ENCODE measurements around the gene LYST. TPM values are rescaled to one million over a fixed set of nuclear protein-coding genes. Genes with fewer than 3 reads are reported as not detected.

The LYST gene
- total RNA-seq, 4 donors from 2014 or later = 12.3 to 36.6 (median 21.0) TPM

- Histone ChIP-seq H3K4me3 (no peak overlapping the region), H3K9me3 (no peaks in the 10 kb centered on the region), H3K27ac (no peak overlapping the region), H3K36me3 (no peaks in the 10 kb centered on the region), H3K27me3 (peaks cover 0 to 53% (median 4%) of the 10 kb centered on the region in 4 donors), H3K4me1 (peaks cover 6 to 31% (median 9%) of the 10 kb centered on the region in 3 donors)
- TF ChIP-seq POLR2A (IDR thresholded peaks at IDR 0.05) (no peak), CTCF (IDR thresholded peaks at IDR 0.05) (no peak)
- 92% methylated on average over 19 to 21 of the region's 23 CpGs for WGBS, 2 donors
- DNase-seq = no peak
- intact Hi-C loops (cut with DNase I) = no loop called here
These were observed 222.6 kb downstream of the LYST start for GRCh38 chr1:235643837-235644692.

GRCh38 chr1:235642943-235643371 lies 223.7 kb downstream of the LYST start:
- peaks cover 0 to 19% (median 2%) of the 10 kb centered on the region in 3 donors for H3K4me1 ChIP-seq
- H3K36me3 ChIP-seq = no peaks in the 10 kb centered on the region
- H3K27ac ChIP-seq = peak overlapping the region; percentile 47 to 81 (median 56)
- H3K9me3 ChIP-seq = no peaks in the 10 kb centered on the region
- DNase-seq = no peak
- intact Hi-C loops (cut with DNase I) = no loop called here
- TF ChIP-seq POLR2A (IDR thresholded peaks at IDR 0.05) (no peak), CTCF (IDR thresholded peaks at IDR 0.05) (no peak)
- H3K4me3 ChIP-seq = no peak overlapping the region
- WGBS, 2 donors = 42% methylated on average over 11 of the region's 11 CpGs
- H3K27me3 ChIP-seq = peaks cover 0 to 42% (median 0%) of the 10 kb centered on the region in 4 donors

- WGBS, 2 donors = 17 to 32% methylated on average over 22 to 23 of the region's 47 CpGs
- Histone ChIP-seq H3K4me1 (peaks cover 0 to 18% (median 2%) of the 10 kb centered on the region in 3 donors), H3K4me3 (peak overlapping the region in 3 of 4 donors; percentile 10 to 53 (median 34)), H3K36me3 (no peaks in the 10 kb centered on the region), H3K9me3 (no peaks in the 10 kb centered on the region), H3K27ac (peak overlapping the region; percentile 47 to 81 (median 56)), H3K27me3 (peaks cover 0 to 35% (median 0%) of the 10 kb centered on the region in 4 donors)
- intact Hi-C loops (cut with DNase I) = no loop called here
- DNase-seq = no peak
- no peak for TF ChIP-seq CTCF (IDR thresholded peaks at IDR 0.05)
These were observed 224.4 kb downstream of the LYST start for GRCh38 chr1:235642011-235642942.

- H3K9me3 ChIP-seq = no peaks in the 10 kb centered on the region
- TF ChIP-seq POLR2A (IDR thresholded peaks at IDR 0.05) (no peak), CTCF (IDR thresholded peaks at IDR 0.05) (no peak)
- intact Hi-C loops (cut with DNase I) = no loop called here
- no peak overlapping the region for H3K27ac ChIP-seq
- 81 to 94% methylated on average over 7 to 12 of the region's 12 CpGs for WGBS, 2 donors
- H3K4me3 ChIP-seq = no peak overlapping the region
- peaks cover 0 to 18% (median 0%) of the 10 kb centered on the region in 4 donors for H3K27me3 ChIP-seq
- DNase-seq = no peak
- H3K36me3 ChIP-seq = no peaks in the 10 kb centered on the region
- H3K4me1 ChIP-seq = peaks cover 0 to 27% (median 2%) of the 10 kb centered on the region in 3 donors
These were observed 226.1 kb downstream of the LYST start for GRCh38 chr1:235640580-235640979.
